GM19324 (cell line): ENCODE data around the gene HS3ST3A1.
"Not testable (repeated sequence)": the region's sequence is repeated elsewhere in the genome, so short reads cannot be mapped to it uniquely, and the experiment has no call there.

Experiments
- ATAC-seq: cut with Tn5 transposase; IDR thresholded peaks from one replicate; pipeline ENCODE4 v1.9.1; 2021; ENCODE audit warnings: mild to moderate bottlenecking, moderate library complexity; ENCODE audit not compliant: unreplicated experiment, low FRiP score

HS3ST3A1 gene

GRCh38 chr17:13576661-13577526 lies 24.8 kb downstream of the HS3ST3A1 start:
- ATAC-seq, result no peak

- no peak for ATAC-seq
Measured at GRCh38 chr17:13575922-13576419, 25.8 kb downstream of the HS3ST3A1 start.

GRCh38 chr17:13575466-13575865 lies 26.3 kb downstream of the HS3ST3A1 start:
- ATAC-seq, result no peak

- ATAC-seq, result no peak
Measured at GRCh38 chr17:13572581-13572980, 29.1 kb downstream of the HS3ST3A1 start.

GRCh38 chr17:13569398-13570123 lies 32.2 kb downstream of the HS3ST3A1 start:
- no peak for ATAC-seq

- no peak for ATAC-seq
Measured at GRCh38 chr17:13568582-13569397, 32.9 kb downstream of the HS3ST3A1 start.

- ATAC-seq, result no peak
Measured at GRCh38 chr17:13563866-13564265, 37.9 kb downstream of the HS3ST3A1 start.

DNA sequence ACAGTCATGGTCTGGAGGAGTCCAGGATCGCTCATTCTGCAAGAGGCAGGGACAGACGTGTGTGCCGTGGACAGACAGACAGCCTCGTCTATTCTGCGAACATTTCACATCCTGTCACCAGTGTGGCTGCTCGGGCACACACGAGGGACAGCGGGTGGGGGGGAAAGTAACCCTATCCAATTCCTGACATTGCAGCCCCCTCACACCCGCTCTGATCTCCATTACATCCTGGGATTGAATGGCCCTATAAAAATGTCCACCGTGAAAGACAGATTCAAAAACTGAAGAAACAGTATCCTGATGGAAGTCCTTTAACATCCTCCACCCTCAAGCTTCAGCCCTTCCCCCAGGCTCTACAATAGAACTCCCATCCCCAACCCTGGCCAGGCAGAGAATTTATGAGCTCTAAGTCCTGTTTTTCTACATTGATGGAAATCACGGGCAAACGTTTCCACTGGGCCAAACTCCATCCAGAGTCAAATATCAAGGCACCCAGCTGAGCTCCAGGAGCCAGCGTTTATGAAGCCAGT lies 39.4 kb downstream of the HS3ST3A1 start:
- no peak for ATAC-seq

- ATAC-seq, result no peak
Measured at GRCh38 chr17:13561606-13562270, 40.0 kb downstream of the HS3ST3A1 start.

GRCh38 chr17:13560935-13561334 lies 40.8 kb downstream of the HS3ST3A1 start:
- no peak for ATAC-seq

GRCh38 chr17:13558588-13558987 lies 43.1 kb downstream of the HS3ST3A1 start:
- no peak for ATAC-seq

DNA sequence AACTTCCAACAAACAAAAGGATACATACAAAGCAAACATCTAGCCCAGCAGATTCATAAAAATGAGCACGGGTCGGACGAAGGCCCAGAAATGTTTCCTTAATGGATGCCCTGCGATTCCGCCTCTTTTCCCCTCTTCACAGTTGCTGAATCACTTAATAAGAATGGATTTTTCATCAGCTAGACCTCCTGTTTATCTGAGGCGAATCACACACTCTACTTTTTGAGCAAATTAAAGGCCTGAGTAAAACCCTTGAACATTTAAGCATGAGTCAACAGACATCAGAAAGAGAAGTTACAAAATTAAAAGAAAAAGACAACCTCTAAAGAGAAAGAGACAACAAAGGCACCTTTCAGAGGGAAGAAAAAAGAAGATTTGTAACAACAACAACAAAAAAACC lies 44.7 kb downstream of the HS3ST3A1 start:
- ATAC-seq, result no peak

DNA sequence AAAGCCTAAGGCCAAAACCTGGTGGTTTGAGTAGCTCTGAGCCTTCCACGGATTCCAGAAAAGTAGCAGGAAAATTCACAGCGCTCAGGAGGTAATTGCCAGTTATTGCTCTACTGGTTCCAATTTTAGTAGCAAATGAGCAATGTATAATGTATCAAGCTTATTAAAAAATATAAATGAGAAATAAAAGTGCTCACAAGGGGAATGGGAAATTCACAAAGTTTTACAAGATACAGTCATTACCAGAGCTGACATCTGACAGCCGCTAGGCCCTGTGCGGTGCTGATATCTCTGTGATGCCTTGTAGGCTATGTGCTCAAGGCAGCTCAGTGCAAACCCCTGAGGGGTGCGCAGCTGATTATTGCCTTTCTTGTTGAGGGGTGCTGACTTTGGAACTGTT lies 47.5 kb downstream of the HS3ST3A1 start:
- no peak for ATAC-seq

DNA sequence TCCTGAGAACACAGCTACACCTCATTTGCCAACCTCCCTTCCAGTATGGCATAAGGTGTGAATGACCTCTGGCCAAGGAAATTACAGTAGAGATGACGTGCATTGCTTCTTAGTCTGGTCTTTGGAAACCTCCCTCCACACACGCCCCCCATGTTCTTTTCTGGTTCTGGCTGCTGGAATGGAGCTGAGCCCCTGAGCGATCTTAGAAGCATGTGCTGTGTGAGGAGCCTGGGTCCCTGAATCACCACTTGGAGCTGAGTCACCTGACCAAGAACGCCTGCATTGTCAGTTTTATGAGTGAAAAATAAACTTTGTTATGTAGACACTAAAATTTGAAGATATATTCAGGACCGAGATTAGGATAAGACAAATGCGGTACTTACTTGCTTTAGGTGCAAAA lies 51.4 kb downstream of the HS3ST3A1 start:
- no peak for ATAC-seq

- not testable (repeated sequence) for ATAC-seq
Measured at GRCh38 chr17:13548576-13548975, 53.2 kb downstream of the HS3ST3A1 start.

DNA sequence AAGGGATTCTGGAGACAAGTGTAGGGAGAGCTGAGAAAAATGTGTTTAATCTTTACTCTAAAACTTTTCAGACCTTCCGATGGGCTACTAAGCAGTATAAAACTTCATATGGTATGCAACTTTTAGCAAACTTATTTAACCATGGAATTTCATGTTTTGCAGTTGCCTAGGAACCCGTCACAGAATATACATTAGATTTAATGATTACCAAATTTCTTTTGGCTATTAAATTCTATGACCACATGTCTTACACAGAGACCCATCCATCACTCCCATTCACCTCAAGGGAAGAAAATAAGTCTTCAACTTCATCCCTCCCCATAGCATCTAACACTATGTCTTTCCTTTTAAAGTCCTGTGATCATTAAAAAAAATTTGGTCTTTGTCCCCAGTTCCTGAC lies 54.9 kb downstream of the HS3ST3A1 start:
- no peak for ATAC-seq

DNA sequence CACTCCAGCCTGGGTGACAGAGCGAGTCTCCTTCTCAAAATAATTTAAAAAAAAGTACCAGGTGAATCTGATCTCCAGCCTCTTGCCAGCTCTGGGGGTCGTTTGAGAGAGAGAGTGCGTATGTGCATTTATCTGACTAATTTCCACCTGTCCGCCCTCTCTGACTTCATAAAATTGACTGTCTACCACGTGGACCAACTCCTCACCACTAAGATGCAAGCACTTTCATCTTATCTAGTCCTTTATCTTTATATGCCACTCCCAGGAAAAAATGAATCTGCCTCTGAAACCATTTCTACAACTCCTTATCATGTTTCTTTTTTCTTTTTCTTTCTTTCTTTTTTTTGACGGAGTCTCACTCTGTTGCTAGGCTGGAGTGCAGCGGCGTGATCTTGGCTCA lies 55.8 kb downstream of the HS3ST3A1 start:
- no peak for ATAC-seq

DNA sequence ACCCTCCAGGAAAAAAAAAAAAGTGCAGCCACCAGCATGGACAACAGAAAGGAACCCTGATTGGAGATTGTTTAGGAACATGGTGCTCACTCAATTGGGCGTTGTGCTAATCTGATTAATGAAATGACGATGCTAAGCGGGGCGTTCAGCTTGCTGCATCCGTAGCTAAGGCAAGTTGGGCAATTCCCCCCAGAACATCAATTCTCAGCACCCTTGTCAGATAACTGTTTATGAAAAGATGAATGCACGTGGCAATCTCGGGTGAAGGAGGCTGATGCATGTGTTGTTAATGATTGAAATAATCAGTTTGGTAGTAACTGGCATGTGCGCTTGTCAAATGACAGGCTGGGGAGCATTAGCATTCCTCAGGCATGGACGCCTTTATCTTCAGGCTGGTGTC lies 57.0 kb downstream of the HS3ST3A1 start:
- ATAC-seq, result no peak

DNA sequence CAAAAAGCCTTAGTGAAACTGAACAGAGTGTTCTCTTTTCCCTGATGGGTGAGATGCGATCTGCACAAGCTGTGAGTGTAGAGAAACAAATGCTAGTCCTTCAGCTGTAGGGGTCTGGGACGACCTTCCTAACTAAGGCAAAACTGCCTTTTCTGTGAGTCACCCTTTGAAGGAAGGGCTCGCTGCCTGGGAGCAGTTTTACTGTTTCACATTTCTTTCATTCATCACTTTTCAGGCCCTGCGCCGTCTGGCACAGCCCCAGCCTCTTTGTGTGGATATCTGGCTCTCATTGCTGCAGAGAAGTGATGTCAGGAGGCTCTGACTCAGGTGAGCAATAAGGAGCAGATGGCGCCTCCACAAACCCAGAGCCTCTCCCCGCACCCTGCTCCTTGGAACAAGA lies 57.4 kb downstream of the HS3ST3A1 start:
- no peak for ATAC-seq

- no peak for ATAC-seq
Measured at GRCh38 chr17:13542636-13543035, 59.1 kb downstream of the HS3ST3A1 start.
